Ammon's horn (tissue), 1 donor: Measurements from ENCODE around the gene PHPT1.
A peak's percentile ranks its signal among the peaks of the same experiment; 100 is the strongest.

ENCODE experiments used
- DNase-seq: peaks from one replicate; pipeline ENCODE4 v3.0.0-alpha.2; 2016; ENCODE audit warnings: low spot score

PHPT1 gene

GRCh38 chr9:136848393-136849037 lies 694 bp upstream of the PHPT1 start:
- DNase-seq = no peak

DNA sequence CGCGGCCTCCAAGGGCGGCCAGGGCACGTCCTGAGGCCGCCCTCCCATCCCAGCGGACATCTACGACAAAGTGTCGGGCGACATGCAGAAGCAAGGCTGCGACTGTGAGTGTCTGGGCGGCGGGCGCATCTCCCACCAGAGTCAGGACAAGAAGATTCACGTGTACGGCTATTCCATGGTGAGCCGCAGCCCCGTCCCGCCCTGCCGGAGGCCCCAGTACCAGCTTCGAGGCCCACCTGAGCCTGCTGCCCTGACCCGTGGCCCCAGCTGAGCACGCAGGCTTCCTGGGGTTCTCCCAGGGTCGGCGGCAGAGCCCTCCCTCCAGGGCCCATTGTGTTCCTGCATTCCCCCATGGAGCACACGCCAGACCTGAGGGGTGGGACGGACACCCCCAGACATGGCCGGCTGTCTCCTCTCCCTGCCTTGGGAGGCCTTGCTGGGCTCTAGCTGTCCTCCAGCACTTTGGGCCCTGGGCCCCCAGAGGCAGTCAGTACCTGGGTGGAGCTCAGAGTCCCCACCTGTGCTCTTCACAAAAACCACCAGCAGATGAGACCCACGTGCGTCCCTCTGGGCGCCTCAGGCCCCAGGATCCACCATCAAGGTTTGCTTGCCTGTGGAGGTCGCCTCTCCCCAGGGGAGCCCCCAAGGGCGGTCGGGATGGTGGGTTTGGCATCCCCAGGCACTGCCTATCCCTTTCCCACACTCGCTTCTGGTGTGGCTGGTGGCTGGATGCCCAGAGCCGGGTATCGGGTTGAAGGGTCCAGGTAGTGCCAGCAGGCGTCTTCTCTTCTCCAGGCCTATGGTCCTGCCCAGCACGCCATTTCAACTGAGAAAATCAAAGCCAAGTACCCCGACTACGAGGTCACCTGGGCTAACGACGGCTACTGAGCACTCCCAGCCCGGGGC lies 1.0 kb downstream of the PHPT1 start:
- no peak for DNase-seq

- DNase-seq = no peak
Observed at GRCh38 chr9:136850866-136851775, 1.9 kb downstream of the PHPT1 start.

DNA sequence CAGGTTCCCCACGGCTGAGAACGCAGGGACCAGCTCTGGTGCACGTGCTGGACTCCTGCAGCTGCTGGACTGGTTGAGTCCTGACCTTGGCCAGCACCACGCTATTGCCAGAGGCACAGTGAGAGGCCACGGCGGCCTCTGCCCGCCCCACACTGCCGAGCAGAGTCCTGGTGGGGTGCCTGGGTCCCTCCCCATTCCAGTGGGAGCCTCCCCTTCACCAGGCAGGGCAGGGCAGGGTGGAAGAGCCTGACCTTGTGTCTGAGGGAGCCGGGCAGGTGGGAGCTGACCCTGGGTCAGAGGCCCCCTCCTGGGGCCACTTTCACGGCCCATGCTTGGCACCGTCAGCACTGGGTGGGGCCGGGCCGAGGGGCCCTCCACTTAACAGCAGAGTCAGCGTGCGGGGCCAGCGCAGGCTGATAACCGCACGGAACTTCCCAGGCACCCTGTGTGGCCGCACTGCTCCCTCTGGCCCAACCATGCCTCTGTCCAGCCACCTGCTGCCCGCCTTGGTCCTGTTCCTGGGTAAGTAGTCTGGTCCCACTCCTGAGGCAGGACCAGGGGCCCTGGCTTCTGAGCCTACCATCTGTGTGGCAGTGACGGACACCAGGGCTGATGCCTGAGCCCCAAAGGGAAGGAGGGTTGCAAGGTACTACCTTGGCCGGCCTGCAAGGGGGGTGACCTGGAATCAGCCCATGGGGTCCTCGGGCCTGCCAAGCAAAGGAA lies 2.9 kb downstream of the PHPT1 start, which contains the start of gene MAMDC4:
Gene MAMDC4, plus strand, starts transcription at position 406 of the 723 bp plus-strand sequence. Its CDS starts 71 bp downstream, at position 477.
- DNase-seq = no peak

GRCh38 chr9:136852664-136853595 lies 3.7 kb downstream of the PHPT1 start:
- no peak for DNase-seq

DNA sequence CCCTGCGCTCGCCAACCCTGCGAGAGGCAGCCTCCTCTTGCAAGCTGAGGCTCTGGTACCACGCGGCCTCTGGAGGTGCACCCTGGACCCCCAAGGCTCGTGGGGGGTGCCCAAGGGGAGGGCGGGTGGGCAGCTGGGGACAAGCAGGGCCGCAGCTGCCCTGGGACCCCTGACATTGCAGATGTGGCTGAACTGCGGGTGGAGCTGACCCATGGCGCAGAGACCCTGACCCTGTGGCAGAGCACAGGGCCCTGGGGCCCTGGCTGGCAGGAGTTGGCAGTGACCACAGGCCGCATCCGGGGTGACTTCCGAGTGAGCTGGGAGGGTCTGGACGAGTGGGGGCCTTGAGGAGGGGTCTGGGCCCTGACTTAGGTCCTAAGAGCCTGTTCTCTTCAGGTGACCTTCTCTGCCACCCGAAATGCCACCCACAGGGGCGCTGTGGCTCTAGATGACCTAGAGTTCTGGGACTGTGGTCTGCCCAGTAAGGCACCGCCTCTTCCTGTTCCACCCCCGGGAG lies 4.4 kb downstream of the PHPT1 start:
- no peak for DNase-seq

GRCh38 chr9:136854113-136854841 lies 5.1 kb downstream of the PHPT1 start:
- DNase-seq = no peak

- DNase-seq = no peak
Observed at GRCh38 chr9:136854842-136855460, 5.7 kb downstream of the PHPT1 start.

DNA sequence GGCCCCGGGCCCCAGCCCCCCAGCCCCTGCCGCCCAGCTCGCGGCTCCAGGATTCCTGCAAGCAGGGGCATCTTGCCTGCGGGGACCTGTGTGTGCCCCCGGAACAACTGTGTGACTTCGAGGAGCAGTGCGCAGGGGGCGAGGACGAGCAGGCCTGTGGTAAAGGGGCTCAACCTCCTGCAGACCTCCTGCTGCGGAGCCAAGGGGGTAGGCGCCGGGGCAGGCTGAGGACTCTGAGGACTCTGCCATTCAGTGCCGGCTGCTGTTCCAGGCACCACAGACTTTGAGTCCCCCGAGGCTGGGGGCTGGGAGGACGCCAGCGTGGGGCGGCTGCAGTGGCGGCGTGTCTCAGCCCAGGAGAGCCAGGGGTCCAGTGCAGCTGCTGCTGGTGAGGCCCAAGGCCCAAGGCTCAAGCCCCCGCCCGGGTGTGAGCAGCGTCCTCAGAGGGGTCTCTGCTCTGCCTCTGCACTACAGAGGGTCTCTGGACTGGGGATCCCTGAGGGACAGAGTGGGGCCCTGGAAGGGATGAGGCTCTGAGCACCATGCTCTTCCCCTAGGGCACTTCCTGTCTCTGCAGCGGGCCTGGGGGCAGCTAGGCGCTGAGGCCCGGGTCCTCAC lies 6.4 kb downstream of the PHPT1 start:
- no peak for DNase-seq

- DNase-seq = no peak
Observed at GRCh38 chr9:136856079-136856476, 6.9 kb downstream of the PHPT1 start.

GRCh38 chr9:136856541-136857141 lies 7.4 kb downstream of the PHPT1 start:
- DNase-seq = no peak

DNA sequence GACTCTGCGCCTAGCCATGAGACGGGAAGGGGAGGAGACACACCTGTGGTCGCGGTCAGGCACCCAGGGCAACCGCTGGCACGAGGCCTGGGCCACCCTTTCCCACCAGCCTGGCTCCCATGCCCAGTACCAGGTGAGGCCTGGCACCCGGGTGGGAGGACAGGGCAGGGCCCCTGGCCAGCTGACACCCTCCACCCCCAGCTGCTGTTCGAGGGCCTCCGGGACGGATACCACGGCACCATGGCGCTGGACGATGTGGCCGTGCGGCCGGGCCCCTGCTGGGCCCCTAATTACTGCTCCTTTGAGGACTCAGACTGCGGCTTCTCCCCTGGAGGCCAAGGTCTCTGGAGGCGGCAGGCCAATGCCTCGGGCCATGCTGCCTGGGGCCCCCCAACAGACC lies 8.0 kb downstream of the PHPT1 start:
- DNase-seq = no peak

- no peak for DNase-seq
Observed at GRCh38 chr9:136857581-136858412, 8.6 kb downstream of the PHPT1 start.

- no peak for DNase-seq
Observed at GRCh38 chr9:136858452-136858843, 9.2 kb downstream of the PHPT1 start.

GRCh38 chr9:136858844-136859757 lies 9.9 kb downstream of the PHPT1 start:
- peak; percentile 72 for DNase-seq

DNA sequence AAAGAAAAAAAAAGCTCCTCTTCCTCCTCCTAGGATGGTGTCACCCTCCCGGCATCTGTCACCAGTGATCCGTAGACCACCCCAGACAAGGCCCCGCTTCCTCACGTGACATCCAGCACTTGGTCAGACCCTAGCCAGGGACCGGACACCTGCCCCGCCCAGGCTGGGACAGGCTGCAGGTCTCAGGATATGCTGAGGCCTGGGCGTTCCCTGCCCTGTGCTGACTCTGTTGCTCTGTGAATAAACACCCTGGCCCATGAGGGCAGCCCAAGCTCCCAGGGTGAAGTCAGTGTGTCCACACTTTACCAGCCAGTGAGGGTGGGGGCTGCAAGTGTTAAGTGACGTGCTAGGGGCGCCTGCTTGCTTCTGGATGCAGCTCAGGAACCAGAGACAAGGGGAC lies 11.3 kb downstream of the PHPT1 start:
- no peak for DNase-seq
